HUES48 (cell line): ENCODE data around the gene OSBPL9.

ENCODE experiments used
- H3K27ac ChIP-seq: one replicate; pipeline ENCODE4 v1.7.0; 2013; ENCODE audit warnings: low read depth, low read length, inconsistent platforms
- H3K27me3 ChIP-seq: 2 replicates; pipeline ENCODE4 v1.6.1; 2013; ENCODE audit warnings: mild to moderate bottlenecking, low read length; ENCODE audit not compliant: control insufficient read depth, insufficient read depth
- H3K36me3 ChIP-seq: 2 replicates; pipeline ENCODE4 v1.6.1; 2013; ENCODE audit warnings: low read length; ENCODE audit not compliant: control insufficient read depth, insufficient read depth
- H3K4me1 ChIP-seq: 2 replicates; pipeline ENCODE4 v1.6.1; 2013; ENCODE audit warnings: mild to moderate bottlenecking, low read length; ENCODE audit not compliant: control insufficient read depth, insufficient read depth
- H3K4me3 ChIP-seq: 2 replicates; pipeline ENCODE4 v1.5.1; 2013; ENCODE audit warnings: mild to moderate bottlenecking, low read depth, low read length
- H3K9ac ChIP-seq: 2 replicates; pipeline ENCODE4 v1.6.1; 2013; ENCODE audit warnings: mild to moderate bottlenecking, low read depth, low read length, moderate library complexity
- H3K9me3 ChIP-seq: 2 replicates; pipeline ENCODE4 v1.6.1; 2013; ENCODE audit warnings: low read length; ENCODE audit not compliant: control insufficient read depth, insufficient read depth

Gene OSBPL9

DNA sequence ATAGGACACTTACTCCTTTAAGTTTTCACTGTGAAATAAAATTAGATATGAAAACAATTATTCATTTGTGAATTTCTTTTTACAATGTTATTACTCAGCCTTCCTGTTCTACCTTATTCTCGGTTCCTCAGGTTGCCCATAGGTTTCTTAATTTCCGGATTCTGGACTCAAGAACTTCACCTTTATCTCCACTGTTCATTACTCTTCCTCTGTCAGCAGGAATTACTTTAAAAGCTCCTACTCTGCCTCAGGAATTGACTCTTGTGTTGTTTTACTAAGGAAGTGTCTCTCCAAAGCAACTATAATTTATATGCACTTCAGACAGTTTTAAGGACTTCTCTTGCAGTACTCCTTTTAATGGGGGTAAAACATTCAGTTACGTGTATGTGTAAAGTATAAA, 123.8 kb downstream of the OSBPL9 start:
- no peak overlapping the region for H3K9ac ChIP-seq
- H3K4me1 ChIP-seq: peaks cover 16% of the 10 kb centered on the region
- H3K9me3 ChIP-seq: no peaks in the 10 kb centered on the region
- no peaks in the 10 kb centered on the region for H3K27me3 ChIP-seq
- no peak overlapping the region for H3K27ac ChIP-seq
- H3K36me3 ChIP-seq: no peaks in the 10 kb centered on the region; the same call in 1 of the 2 replicates
- no peak overlapping the region for H3K4me3 ChIP-seq

DNA sequence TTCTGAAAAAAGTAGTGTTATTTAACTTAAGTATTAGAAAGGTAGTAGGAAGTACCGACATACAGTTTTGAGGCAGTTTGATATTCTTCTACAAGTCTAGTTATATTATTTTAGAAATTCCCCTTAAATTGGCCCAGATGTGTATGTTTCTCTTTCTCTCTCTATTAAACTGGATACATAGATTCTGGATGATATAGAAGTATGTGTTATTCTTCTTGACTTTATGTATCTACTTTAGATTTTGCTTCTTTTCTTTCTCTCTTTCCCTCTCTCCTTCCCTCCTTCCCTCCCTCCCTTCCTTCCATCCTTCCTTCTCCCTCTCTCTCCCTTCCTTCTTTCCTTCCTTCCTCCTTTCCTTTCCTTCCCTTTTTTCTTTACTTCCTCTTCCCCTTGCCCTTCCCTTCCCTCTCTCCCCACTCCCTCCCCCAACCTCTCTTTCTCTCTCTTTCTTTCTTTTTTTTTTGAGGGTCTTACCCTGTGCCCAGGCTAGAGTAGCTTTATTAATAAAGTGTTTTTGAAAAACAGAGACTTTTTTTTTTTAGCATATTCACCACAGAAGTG, 124.3 kb downstream of the OSBPL9 start:
- Histone ChIP-seq H3K27ac (no peak overlapping the region), H3K27me3 (no peaks in the 10 kb centered on the region), H3K9me3 (no peaks in the 10 kb centered on the region), H3K4me1 (peaks cover 16% of the 10 kb centered on the region), H3K4me3 (no peak overlapping the region), H3K36me3 (no peaks in the 10 kb centered on the region; the same call in 1 of the 2 replicates), H3K9ac (no peak overlapping the region)

GRCh38 chr1:51744506-51745303, 127.8 kb downstream of the OSBPL9 start:
- peaks cover 10% of the 10 kb centered on the region for H3K4me1 ChIP-seq
- no peaks in the 10 kb centered on the region for H3K27me3 ChIP-seq
- H3K9me3 ChIP-seq: no peaks in the 10 kb centered on the region
- H3K27ac ChIP-seq: no peak overlapping the region
- peaks cover 17% of the 10 kb centered on the region for H3K36me3 ChIP-seq
- no peak overlapping the region for H3K9ac ChIP-seq
- no peak overlapping the region for H3K4me3 ChIP-seq

- H3K4me1 ChIP-seq: peaks cover 10% of the 10 kb centered on the region
Measured at GRCh38 chr1:51745304-51745570, 128.3 kb downstream of the OSBPL9 start.

DNA sequence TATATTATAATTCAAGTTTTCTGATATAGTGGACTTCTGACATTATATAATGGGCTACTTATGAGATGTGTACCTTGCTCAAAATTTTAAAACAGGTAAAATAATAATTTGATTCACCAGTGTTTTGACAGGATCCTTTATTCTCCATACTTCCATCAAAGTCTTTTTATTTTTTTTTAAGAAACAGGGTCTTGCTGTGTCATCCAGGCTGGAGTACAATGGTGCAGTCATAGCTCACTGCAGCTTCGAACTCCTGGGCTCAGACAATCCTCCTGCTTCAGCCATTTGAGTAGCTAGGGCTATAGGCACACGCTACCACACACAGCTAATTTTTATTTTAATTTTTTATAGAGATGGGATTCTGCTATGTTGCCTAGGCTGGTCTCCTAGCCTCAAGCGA, 132.3 kb downstream of the OSBPL9 start:
- H3K27ac ChIP-seq: no peak overlapping the region
- no peak overlapping the region for H3K9ac ChIP-seq
- no peaks in the 10 kb centered on the region for H3K9me3 ChIP-seq
- H3K4me1 ChIP-seq: peaks cover 9% of the 10 kb centered on the region
- no peaks in the 10 kb centered on the region for H3K27me3 ChIP-seq
- H3K4me3 ChIP-seq: no peak overlapping the region
- peaks cover 34% of the 10 kb centered on the region for H3K36me3 ChIP-seq

More at GRCh38 chr1:51745304-51745570, 128.3 kb downstream of the OSBPL9 start:
- Histone ChIP-seq H3K27me3 (no peaks in the 10 kb centered on the region), H3K4me3 (no peak overlapping the region), H3K9me3 (no peaks in the 10 kb centered on the region), H3K27ac (no peak overlapping the region), H3K36me3 (peaks cover 20% of the 10 kb centered on the region), H3K9ac (no peak overlapping the region)

DNA sequence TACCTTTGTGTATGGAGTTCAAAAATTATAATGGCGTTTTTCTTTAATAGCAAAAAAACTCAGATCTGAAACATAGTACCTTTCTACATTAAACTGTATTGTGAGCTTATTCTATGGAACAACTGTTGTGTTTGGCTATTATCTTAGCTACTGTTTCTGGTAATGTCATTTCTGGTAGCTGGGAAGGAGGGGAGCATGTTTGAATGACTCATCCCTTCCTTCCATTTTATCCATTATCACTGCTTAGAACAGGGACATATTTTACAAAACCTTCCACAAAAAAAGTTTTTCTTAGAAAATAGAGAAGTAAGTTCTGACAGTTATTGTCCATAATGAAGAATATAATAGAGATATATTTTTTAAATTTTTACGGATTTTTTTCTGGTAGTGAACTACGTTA, 133.3 kb downstream of the OSBPL9 start:
- no peaks in the 10 kb centered on the region for H3K4me1 ChIP-seq
- no peak overlapping the region for H3K9ac ChIP-seq
- H3K27ac ChIP-seq: no peak overlapping the region
- H3K27me3 ChIP-seq: no peaks in the 10 kb centered on the region
- H3K9me3 ChIP-seq: no peaks in the 10 kb centered on the region
- H3K4me3 ChIP-seq: no peak overlapping the region
- H3K36me3 ChIP-seq: peaks cover 44% of the 10 kb centered on the region

DNA sequence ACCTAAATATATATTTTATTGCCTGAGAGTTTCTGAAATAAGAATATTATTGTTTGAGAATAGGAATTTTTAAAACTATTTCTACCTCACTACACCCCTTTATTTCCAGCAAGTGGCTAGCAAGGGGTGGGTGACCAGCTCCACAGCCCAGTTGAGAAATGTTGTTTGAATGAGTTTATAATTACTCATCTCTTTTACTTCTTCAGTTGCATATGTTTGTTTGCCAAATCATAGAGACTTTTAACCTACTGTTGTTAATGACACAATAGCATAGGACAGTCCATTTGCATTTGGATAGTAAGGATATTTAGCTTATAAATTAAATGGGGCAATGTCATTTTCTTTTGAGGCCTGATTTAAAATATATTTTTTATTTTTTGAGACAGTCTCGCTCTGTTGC, 133.8 kb downstream of the OSBPL9 start:
- Histone ChIP-seq H3K36me3 (peaks cover 49% of the 10 kb centered on the region), H3K27ac (no peak overlapping the region), H3K4me1 (no peaks in the 10 kb centered on the region), H3K9me3 (no peaks in the 10 kb centered on the region), H3K9ac (no peak overlapping the region), H3K4me3 (no peak overlapping the region), H3K27me3 (no peaks in the 10 kb centered on the region)

GRCh38 chr1:51752073-51752948, 135.4 kb downstream of the OSBPL9 start:
- Histone ChIP-seq H3K4me1 (no peaks in the 10 kb centered on the region), H3K9ac (no peak overlapping the region), H3K27ac (no peak overlapping the region), H3K9me3 (no peaks in the 10 kb centered on the region), H3K36me3 (peaks cover 59% of the 10 kb centered on the region), H3K4me3 (no peak overlapping the region), H3K27me3 (no peaks in the 10 kb centered on the region)

DNA sequence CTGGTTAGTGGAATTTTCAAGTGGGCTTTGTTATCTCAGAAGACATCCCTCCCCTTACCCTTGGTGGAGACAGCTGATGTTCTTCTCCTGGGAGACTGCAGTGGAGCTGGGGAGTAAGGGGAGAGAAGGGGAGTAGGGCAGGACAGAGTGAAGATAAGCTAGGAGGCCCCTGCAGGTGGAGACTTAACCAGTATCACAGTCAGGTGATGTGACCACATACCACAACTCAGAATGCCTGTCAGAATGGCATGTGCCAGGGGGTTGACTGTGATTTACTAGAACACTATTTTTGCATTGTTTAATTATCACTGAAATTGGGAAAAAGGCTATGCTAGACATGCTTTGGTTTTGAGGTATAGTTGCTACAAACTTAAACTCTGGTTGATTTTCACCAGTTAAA, 137.1 kb downstream of the OSBPL9 start:
- no peaks in the 10 kb centered on the region for H3K9me3 ChIP-seq
- H3K27ac ChIP-seq: no peak overlapping the region
- H3K36me3 ChIP-seq: peaks cover 49% of the 10 kb centered on the region
- no peak overlapping the region for H3K9ac ChIP-seq
- no peak overlapping the region for H3K4me3 ChIP-seq
- no peaks in the 10 kb centered on the region for H3K27me3 ChIP-seq
- no peaks in the 10 kb centered on the region for H3K4me1 ChIP-seq

GRCh38 chr1:51754666-51755065, 137.8 kb downstream of the OSBPL9 start:
- no peak overlapping the region for H3K9ac ChIP-seq
- no peaks in the 10 kb centered on the region for H3K9me3 ChIP-seq
- H3K36me3 ChIP-seq: peaks cover 45% of the 10 kb centered on the region
- H3K27ac ChIP-seq: no peak overlapping the region
- H3K4me1 ChIP-seq: no peaks in the 10 kb centered on the region
- no peaks in the 10 kb centered on the region for H3K27me3 ChIP-seq
- H3K4me3 ChIP-seq: no peak overlapping the region

DNA sequence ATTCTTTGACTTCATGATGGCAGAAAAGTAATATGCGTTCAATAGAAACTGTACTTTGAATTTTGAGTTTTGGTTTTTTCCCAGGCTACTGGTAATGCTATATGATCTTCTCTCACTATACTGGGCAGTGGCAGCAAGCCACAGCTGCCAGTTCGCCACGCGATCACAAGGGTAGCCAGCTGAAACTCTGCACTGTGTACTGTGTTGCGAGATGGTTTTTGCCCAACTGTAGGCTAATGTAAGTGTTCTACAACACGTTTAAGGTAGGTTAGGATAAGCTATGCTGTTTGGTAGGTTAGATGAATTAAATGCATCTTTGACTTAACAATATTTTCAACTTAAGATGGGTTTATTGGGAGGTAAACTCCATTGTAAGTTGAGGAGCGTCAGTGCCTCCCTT, 138.5 kb downstream of the OSBPL9 start:
- Histone ChIP-seq H3K36me3 (peaks cover 41% of the 10 kb centered on the region), H3K9me3 (no peaks in the 10 kb centered on the region), H3K4me1 (no peaks in the 10 kb centered on the region), H3K9ac (no peak overlapping the region), H3K27me3 (no peaks in the 10 kb centered on the region), H3K4me3 (no peak overlapping the region), H3K27ac (no peak overlapping the region)
